22Rv1 (cell line): Measurements from ENCODE around the gene CAMKMT.

Source experiments
- CTCF ChIP-seq: fragments of 450-650 bp; IDR thresholded peaks from 2 replicates; pipeline ENCODE4 v1.5.1; 2017; ENCODE audit warnings: mild to moderate bottlenecking
- ZFX ChIP-seq: fragments of 450-650 bp; IDR thresholded peaks from 2 replicates; pipeline ENCODE4 v1.6.1; 2017; ENCODE audit warnings: antibody characterized with exemption, borderline replicate concordance

GRCh38 chr2:44650796-44651195, 289.0 kb downstream of the CAMKMT start:
- TF ChIP-seq ZFX (no peak), CTCF (no peak)
